ENCODE measurements around the gene ADAMTSL1.

DNA sequence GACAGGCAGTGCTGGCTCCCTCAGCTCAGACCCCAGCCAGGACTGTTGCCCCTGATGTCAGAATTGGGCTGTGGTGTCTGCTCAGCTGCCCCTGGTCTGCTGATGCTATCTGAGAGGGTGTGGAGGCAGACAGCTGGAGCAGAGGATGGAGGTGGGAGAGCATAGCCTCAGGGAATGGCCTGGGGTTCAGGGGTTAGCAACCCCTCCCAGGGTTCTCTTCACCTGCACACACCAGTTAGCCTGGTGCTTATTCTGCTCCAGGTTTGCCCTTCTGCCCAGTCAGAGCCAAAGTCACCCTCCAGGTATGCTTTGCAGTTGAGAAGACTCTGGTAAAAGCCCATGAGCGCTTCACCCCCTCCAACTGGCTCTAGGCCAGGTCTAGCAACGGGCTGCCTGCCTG lies 449.2 kb downstream of the ADAMTSL1 start:
- TF ChIP-seq TAF1 (conservative IDR thresholded peaks at IDR 0.05), result no peak
- TF ChIP-seq JUND (IDR thresholded peaks at IDR 0.05), result no peak
- TF ChIP-seq GABPA (IDR thresholded peaks at IDR 0.05 in 1 of 2, conservative IDR thresholded peaks at IDR 0.05 in 1 of 2), result no peak
- TF ChIP-seq, protein P1, sequence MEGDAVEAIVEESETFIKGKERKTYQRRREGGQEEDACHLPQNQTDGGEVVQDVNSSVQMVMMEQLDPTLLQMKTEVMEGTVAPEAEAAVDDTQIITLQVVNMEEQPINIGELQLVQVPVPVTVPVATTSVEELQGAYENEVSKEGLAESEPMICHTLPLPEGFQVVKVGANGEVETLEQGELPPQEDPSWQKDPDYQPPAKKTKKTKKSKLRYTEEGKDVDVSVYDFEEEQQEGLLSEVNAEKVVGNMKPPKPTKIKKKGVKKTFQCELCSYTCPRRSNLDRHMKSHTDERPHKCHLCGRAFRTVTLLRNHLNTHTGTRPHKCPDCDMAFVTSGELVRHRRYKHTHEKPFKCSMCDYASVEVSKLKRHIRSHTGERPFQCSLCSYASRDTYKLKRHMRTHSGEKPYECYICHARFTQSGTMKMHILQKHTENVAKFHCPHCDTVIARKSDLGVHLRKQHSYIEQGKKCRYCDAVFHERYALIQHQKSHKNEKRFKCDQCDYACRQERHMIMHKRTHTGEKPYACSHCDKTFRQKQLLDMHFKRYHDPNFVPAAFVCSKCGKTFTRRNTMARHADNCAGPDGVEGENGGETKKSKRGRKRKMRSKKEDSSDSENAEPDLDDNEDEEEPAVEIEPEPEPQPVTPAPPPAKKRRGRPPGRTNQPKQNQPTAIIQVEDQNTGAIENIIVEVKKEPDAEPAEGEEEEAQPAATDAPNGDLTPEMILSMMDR (IDR thresholded peaks at IDR 0.05; ENCODE audit: low read depth, low read length, missing input control), result no peak
- no peak for TF ChIP-seq YY1 (IDR thresholded peaks at IDR 0.05)
- TF ChIP-seq, protein P2, sequence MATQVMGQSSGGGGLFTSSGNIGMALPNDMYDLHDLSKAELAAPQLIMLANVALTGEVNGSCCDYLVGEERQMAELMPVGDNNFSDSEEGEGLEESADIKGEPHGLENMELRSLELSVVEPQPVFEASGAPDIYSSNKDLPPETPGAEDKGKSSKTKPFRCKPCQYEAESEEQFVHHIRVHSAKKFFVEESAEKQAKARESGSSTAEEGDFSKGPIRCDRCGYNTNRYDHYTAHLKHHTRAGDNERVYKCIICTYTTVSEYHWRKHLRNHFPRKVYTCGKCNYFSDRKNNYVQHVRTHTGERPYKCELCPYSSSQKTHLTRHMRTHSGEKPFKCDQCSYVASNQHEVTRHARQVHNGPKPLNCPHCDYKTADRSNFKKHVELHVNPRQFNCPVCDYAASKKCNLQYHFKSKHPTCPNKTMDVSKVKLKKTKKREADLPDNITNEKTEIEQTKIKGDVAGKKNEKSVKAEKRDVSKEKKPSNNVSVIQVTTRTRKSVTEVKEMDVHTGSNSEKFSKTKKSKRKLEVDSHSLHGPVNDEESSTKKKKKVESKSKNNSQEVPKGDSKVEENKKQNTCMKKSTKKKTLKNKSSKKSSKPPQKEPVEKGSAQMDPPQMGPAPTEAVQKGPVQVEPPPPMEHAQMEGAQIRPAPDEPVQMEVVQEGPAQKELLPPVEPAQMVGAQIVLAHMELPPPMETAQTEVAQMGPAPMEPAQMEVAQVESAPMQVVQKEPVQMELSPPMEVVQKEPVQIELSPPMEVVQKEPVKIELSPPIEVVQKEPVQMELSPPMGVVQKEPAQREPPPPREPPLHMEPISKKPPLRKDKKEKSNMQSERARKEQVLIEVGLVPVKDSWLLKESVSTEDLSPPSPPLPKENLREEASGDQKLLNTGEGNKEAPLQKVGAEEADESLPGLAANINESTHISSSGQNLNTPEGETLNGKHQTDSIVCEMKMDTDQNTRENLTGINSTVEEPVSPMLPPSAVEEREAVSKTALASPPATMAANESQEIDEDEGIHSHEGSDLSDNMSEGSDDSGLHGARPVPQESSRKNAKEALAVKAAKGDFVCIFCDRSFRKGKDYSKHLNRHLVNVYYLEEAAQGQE (IDR thresholded peaks at IDR 0.05), result no peak
- no peak for TF ChIP-seq RXRA (IDR thresholded peaks at IDR 0.05)
- TF ChIP-seq HNF4A (conservative IDR thresholded peaks at IDR 0.05), result no peak
- TF ChIP-seq, protein P3, sequence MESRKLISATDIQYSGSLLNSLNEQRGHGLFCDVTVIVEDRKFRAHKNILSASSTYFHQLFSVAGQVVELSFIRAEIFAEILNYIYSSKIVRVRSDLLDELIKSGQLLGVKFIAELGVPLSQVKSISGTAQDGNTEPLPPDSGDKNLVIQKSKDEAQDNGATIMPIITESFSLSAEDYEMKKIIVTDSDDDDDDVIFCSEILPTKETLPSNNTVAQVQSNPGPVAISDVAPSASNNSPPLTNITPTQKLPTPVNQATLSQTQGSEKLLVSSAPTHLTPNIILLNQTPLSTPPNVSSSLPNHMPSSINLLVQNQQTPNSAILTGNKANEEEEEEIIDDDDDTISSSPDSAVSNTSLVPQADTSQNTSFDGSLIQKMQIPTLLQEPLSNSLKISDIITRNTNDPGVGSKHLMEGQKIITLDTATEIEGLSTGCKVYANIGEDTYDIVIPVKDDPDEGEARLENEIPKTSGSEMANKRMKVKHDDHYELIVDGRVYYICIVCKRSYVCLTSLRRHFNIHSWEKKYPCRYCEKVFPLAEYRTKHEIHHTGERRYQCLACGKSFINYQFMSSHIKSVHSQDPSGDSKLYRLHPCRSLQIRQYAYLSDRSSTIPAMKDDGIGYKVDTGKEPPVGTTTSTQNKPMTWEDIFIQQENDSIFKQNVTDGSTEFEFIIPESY (IDR thresholded peaks at IDR 0.05), result no peak
- no peak for TF ChIP-seq SP1 (IDR thresholded peaks at IDR 0.05)
- no peak for TF ChIP-seq EGR1 (IDR thresholded peaks at IDR 0.05; ENCODE audit: low read depth in 2 of 2)
